GM18499 (cell line): Measurements from ENCODE around the gene ASL.
"Not testable (repeated sequence)": the region's sequence is repeated elsewhere in the genome, so short reads cannot be mapped to it uniquely, and the experiment has no call there.

Source experiments
- ATAC-seq: cut with Tn5 transposase; IDR thresholded peaks from one replicate; pipeline ENCODE4 v1.9.1; 2021; ENCODE audit warnings: moderate number of reproducible peaks; ENCODE audit not compliant: insufficient read depth, unreplicated experiment

ASL gene

DNA sequence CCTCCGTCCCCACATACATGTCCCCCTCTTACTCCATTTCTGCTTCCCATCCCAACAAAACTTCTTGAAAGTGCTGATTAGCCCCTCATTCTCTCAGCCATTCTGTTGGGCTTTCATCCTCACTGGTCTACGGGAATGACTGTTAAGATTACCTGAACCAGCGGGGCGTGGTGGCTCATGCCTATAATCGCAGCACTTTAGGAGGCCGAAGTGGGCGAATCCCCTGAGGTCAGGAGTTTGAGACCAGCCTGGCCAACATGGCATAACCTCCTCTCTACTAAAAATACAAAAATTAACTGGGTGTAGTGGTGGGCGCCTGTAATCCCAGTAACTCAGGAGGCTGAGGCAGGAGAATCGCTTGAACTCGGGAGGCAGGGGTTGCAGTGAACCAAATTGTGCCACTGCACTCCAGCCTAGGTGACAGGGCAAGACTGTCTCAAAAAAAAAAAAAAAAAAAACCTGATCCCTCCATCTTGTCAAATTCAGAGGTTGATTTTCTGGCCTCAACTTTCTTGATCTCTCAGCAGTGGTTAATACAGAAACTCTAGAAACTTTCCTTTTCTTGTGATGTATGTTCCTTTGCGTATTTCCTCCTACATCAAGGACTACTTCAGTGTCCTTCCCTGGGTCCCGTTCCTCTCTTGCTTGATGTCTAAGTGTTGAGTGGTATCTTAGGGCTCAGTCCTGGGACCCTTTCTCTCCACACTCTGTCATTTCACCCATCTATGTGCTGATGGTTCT, 41.2 kb downstream of the ASL start:
- ATAC-seq: not testable (repeated sequence)

DNA sequence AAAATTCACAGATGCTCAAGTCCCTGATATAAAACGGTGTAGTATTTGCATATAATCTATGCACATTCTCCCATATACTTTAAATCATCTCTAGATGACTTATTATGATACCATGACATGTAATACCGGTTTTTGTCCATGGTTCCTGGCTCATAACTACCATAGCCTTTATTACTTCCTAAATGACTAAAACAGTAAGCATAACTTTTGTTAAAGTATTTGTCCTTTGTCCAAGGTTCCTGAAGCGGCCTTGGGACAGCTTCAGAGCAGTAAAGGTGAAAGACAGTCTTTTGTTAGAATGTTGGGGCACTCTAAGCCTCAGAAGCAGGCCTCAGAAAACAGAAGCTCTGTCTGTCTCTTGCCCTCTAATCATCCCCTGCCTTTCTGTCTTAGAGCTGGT, 43.0 kb downstream of the ASL start:
- ATAC-seq: no peak

DNA sequence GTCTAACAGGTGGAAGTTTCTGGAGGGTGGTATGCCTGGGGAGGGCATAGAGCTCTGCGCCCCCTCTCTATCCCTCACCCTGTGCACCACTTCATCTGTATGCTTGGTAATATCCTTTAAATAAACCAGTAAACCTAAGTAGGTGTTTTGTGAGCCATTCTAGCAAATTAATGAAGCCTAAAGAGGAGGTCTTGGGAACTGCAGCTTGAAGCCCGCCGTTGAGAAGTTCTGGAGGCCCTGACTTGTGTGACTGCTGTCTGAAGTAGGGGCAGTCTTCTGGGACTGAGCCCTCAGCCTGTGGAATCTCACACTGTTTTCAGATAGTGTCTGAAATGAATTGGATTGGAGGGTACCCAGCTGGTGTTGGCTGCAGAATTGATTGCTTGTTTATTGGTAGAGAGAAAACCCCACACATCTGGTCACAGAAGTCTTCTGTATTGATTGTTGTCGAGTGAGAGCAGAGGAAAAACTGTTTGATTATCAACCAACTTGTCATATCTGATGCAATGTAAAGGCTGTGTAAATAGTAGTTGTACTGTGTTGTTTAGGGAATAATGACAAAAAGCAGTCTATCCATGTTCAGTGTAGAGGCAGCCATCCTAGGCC, 43.7 kb downstream of the ASL start:
- no peak for ATAC-seq

DNA sequence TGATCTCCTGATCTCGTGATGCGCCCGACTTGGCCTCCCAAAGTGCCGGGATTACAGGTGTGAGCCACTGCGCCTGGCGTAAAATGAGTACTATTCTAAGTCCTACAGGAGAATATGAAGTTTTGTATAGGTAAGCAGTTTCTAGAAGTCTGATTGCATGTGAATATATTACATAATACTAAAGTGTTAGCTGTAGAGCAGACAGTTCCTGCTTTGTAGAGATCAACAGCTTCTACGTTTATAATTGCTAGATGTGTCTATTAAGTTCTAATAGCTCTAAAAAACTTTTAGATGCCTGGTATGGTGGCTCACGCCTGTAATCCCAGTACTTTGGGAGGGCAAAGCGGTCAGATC, 47.5 kb downstream of the ASL start:
- no peak for ATAC-seq

DNA sequence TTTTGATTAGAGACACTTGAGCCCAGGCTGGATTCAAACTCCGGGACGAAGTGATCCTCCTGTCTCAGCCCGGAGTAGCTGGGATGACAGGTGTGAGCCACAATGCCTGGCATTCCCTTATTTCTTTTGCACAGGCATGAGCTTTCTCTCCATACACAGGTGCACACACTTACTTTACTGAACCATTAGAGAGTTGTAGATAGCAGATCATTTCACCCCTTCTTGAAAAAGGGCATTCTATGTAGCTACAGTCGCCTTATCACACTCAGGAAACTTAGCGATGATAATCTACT, 48.9 kb downstream of the ASL start:
- ATAC-seq: not testable (repeated sequence)

DNA sequence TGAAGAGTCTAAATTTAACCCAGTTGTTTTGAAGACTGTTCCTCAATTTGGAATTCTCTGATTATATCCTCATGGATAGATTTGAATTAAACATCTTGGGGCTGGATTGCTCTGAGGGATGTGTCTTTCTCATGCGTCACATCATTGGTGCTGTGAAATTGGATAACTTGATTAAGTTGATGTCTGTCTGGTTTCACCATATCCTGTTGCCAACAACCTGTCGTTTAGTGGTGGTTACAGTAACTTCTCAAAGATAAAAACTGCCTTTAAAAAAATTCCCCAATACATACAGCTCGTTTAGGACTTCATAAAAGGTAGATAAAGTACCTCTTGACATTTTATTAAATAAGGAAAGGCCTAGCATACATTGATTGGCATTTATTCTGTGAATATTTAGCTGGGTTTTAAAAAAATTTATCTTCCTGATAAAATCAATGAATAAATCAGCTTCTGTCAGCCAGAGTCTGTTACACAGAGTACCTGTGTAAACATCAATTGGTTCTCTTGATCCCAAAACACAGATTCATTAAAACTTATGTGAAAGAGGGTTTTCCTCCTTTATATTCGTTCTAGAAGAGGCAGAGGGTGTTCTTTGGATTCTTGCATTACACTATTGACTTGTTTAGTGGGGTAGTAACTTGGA, 49.6 kb downstream of the ASL start:
- ATAC-seq: no peak

DNA sequence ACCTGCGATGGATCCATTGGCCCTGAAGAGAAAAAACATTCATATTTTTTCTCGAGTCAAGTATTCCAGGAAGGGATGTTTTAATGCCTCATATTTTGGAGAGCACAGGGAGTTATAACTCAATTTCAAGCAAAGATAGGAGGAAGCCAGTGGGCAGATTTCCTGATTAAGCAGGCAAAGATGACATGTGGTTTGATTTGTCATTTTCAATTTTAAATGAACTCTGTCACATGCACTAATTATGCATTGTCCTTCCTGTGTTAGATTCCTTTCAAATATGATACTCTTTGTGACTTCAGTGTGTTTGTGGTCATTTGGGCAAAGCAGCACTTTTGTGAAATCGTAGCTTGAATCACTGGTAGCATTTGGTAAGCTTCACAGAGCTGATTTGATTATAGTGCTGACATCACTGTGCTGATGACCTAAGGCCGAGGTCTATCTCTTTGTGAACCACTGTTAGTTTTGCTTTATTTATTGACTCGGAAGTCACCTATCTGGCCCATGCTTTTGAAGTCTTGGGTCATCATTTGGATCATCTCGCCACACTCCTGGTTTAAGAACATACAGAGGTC, 50.2 kb downstream of the ASL start:
- not testable (repeated sequence) for ATAC-seq

DNA sequence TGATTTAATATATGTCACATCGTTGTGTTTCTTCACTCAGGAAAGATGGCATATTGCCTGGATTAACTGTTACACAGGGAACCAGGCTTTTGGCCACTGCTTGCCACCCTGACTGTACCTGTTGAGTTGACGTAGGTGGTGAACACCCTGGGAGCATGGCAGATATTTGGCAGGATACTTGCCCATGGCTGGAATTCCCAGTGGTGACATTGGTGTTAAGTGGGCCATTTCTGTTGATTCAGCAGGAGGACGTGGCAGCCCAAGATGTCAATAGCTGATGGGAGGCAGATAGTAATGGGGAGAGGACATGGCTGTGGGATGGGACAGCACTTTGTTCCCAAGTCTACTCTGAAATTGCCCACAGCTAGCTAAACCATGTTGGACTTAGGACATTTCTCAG, 51.6 kb downstream of the ASL start:
- ATAC-seq: not testable (repeated sequence)

DNA sequence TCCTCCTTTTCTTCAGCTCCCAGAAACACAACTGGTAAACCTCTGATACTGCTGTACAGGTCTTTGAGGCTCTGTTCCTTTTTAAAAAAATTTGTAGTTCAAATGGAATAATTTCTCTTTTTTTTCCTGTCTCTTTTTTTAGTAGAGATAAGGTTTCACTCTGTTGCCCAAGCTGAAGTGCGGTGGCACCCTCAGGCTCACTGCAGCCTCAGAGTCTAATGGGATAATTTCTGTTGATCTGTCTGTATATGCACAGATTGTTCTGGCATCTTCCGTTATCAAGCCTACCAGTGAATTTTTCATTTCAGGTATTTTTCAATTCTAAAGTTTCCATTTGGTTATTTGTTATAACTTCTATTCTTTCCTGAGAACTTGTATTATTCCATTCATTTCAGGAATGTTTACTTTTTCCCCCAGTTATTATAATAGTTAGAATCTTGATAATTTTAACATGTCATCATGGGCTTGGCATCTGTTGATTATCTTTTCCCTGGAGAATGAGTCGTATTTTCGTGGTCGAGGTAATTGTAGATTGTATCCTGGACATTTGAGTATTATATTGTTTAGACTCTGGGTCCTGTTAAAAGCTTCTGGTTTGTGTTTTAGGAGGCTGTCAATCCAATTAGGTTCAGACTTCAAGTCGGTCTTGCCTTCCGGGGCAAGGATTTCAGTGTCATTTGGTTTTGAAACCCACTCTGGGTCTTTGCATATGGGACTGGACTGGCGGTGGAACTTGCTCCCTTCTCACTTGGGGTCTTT, 63.6 kb downstream of the ASL start:
- ATAC-seq: no peak

DNA sequence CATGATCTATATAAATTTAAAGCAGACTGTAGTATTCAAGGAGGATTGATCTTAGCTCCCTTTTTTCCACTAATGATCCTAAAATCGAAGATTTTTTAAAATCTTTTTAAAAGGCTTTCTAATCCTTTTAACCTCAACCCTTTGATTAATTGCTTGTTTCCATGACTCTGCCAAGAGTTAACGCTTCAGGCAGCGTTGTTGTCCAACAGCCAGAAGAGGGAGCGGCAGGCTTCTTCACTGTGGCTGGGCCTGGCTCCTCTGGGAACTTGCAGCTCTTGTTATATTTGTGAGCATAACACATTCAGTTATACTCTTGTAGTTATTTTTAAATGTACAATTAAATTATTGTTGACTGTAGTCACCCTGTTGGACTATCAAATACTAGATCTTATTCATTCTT, 65.3 kb downstream of the ASL start:
- ATAC-seq: no peak

DNA sequence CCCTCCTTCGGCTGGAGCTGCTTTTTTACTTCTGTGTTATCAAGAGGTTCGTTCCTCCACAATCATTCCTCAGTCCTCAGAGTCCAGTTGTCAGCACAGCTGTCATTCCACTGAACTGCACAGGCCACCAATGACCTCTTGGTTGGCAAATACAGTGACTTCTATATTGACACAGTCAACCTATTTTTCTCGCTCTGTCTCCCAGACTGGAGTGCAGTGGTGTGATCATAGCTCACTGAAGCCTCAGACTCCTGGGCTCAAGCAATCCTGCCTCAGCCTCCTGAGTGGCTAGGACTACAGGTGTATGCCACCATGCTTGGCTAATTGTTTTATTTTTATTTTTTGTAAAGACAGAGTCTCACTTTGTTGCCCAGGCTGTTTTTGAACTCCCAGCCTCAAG, 66.7 kb downstream of the ASL start:
- ATAC-seq: no peak

DNA sequence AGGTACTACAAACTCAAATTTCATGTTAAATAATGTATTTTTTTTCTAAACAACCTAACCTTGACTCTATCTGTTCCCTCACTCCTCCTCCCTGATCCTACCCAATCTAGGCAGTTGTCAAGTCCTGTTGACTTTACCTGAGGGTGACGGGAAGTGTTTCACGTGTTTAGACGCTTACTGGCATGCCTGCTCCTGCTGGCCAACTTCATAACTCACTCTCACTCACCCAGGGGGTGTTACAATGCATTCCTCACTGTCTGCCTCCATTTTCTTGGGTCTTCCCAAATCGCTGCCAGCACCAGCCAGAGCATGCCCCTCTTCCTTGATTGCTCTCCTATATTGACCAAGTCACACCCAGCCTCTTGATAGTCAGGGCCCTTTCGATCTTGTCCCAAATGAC, 67.4 kb downstream of the ASL start:
- ATAC-seq: no peak
